PC-3 (cell line): ENCODE measurements around the gene PIGQ. TPM values are rescaled to one million over a fixed set of nuclear protein-coding genes. Genes with fewer than 3 reads are reported as not detected.

Experiments
- ATAC-seq: fragments of 200-7000 bp; cut with Tn5 transposase; 2 replicates; pipeline ENCODE4 v1.9.1; 2020; ENCODE audit warnings: mild to moderate bottlenecking, moderate library complexity
- BruUV-seq: library from RNA; stranded (reverse); fragments of 400-500 nt; replicated peaks from 2 replicates; lab custom pipeline; 2021; lab: Mats Ljungman, UMichigan
- CTCF ChIA-PET: fragments of 300-600 bp; sonication (Branson Sonifier 250); formaldehyde crosslinking; loops from one replicate; lab custom pipeline; 2022; ENCODE audit warnings: antibody characterized with exemption; lab: Charles Lee
- POLR2A ChIA-PET: fragments of 300-600 bp; sonication (Branson Sonifier 250); formaldehyde crosslinking; loops from one replicate; lab custom pipeline; 2022; ENCODE audit warnings: antibody characterized with exemption; ENCODE audit not compliant: unreplicated experiment; lab: Charles Lee
- DNase-seq: peaks from one replicate; pipeline ENCODE4 v3.0.0-alpha.2; 2015
- H2AFZ ChIP-seq: fragments of 300-600 bp; sonication (generic); 2 replicates; pipeline ENCODE4 v1.6.0; 2016; ENCODE audit warnings: antibody characterized with exemption, low read length
- H3F3A ChIP-seq: fragments of 300-600 bp; sonication (generic); one replicate; pipeline ENCODE4 v1.6.0; 2017; ENCODE audit warnings: antibody characterized with exemption, low read length, control low read depth, mild to moderate bottlenecking; ENCODE audit not compliant: unreplicated experiment
- H3K27ac ChIP-seq: fragments of 300-600 bp; sonication (generic); 2 replicates; pipeline ENCODE4 v1.5.1; 2016; ENCODE audit warnings: mild to moderate bottlenecking, low read length
- H3K27me3 ChIP-seq: fragments of 300-600 bp; sonication (generic); 2 replicates; pipeline ENCODE4 v1.6.1; 2016; ENCODE audit warnings: low read length, mixed read lengths
- H3K36me3 ChIP-seq: fragments of 300-600 bp; sonication (generic); 2 replicates; pipeline ENCODE4 v1.6.1; 2016; ENCODE audit warnings: low read depth, mixed run types, low read length, mixed read lengths
- H3K4me1 ChIP-seq: fragments of 300-600 bp; sonication (generic); 2 replicates; pipeline ENCODE4 v1.5.1; 2016; ENCODE audit warnings: low read length; ENCODE audit not compliant: insufficient read depth
- H3K4me2 ChIP-seq: fragments of 300-600 bp; sonication (generic); 2 replicates; pipeline ENCODE4 v1.6.0; 2016; ENCODE audit warnings: low read length
- H3K4me3 ChIP-seq: fragments of 300-600 bp; sonication (generic); 2 replicates; pipeline ENCODE4 v1.5.1; 2016; ENCODE audit warnings: mild to moderate bottlenecking, low read length, mixed read lengths
- H3K79me2 ChIP-seq: fragments of 300-600 bp; sonication (generic); 2 replicates; pipeline ENCODE4 v1.6.1; 2017; ENCODE audit warnings: low read length, mixed read lengths
- H3K9ac ChIP-seq: fragments of 300-600 bp; sonication (generic); 2 replicates; pipeline ENCODE4 v1.6.0; 2016; ENCODE audit warnings: mild to moderate bottlenecking, low read length
- H3K9me2 ChIP-seq: fragments of 300-600 bp; sonication (generic); replicated peaks from 2 replicates; pipeline ENCODE4 v1.6.1; 2016; ENCODE audit warnings: mixed run types, low read length, mixed read lengths
- H3K9me3 ChIP-seq: fragments of 300-600 bp; sonication (generic); 2 replicates; pipeline ENCODE4 v1.6.1; 2016; ENCODE audit warnings: low read length, mixed read lengths
- H4K20me1 ChIP-seq: fragments of 300-600 bp; sonication (generic); 2 replicates; pipeline ENCODE4 v1.6.1; 2016; ENCODE audit warnings: low read length, mixed read lengths
- EZH2 ChIP-seq: fragments of 300-600 bp; sonication (generic); IDR thresholded peaks from one replicate; pipeline ENCODE4 v1.6.1; 2017; ENCODE audit warnings: antibody characterized with exemption, mild to moderate bottlenecking, low read length; ENCODE audit not compliant: unreplicated experiment
- EZH2phosphoT487 ChIP-seq: fragments of 300-600 bp; sonication (generic); IDR thresholded peaks from 2 replicates; pipeline ENCODE4 v1.6.1; 2018; ENCODE audit warnings: mild to moderate bottlenecking, antibody characterized with exemption, low read length, borderline replicate concordance
- intact Hi-C: fragments of 100-400 bp; cut with micrococcal nuclease; formaldehyde crosslinking; loops from 2 replicates; pipeline ENCODE4 v1.9.0; 2023
- total RNA-seq: library from RNA; depleted of rRNA; stranded (reverse); fragments of >200 nt; gene quantifications from 2 replicates; pipeline ENCODE4 v1.2.3, GENCODE V29; 2014
- TF ChIP-seq, protein P1 (sequence below): fragments of 300-600 bp; sonication (generic); conservative IDR thresholded peaks from 2 replicates; pipeline ENCODE4 v1.5.1; 2017; ENCODE audit warnings: antibody characterized with exemption, low read depth, mild to moderate bottlenecking, low read length

The PIGQ gene
- total RNA-seq, 1 experiment from 2014 or later = 36.0 TPM

DNA sequence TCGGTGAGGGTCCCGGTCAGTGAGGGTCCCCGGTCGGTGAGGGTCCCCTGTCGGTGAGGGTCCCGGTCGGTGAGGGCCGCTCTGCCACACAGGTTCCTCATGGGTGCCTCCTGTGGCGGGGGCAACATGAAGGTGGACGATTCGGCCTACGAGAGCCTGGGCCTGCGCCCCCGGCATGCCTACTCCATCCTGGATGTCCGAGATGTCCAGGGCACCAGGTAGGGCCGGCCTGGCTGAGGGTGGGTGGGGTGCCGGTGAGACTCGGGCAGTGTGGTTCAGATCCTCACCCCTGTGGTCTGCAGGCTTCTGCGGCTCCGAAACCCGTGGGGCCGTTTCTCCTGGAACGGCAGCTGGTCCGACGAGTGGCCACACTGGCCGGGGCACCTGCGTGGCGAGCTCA is 18.6 kb upstream of the PIGQ start:
- no peaks in the 10 kb centered on the region for H3K36me3 ChIP-seq
- no peaks in the 10 kb centered on the region for H3K9me2 ChIP-seq
- no peaks in the 10 kb centered on the region for H3K9me3 ChIP-seq
- TF ChIP-seq, protein P1, sequence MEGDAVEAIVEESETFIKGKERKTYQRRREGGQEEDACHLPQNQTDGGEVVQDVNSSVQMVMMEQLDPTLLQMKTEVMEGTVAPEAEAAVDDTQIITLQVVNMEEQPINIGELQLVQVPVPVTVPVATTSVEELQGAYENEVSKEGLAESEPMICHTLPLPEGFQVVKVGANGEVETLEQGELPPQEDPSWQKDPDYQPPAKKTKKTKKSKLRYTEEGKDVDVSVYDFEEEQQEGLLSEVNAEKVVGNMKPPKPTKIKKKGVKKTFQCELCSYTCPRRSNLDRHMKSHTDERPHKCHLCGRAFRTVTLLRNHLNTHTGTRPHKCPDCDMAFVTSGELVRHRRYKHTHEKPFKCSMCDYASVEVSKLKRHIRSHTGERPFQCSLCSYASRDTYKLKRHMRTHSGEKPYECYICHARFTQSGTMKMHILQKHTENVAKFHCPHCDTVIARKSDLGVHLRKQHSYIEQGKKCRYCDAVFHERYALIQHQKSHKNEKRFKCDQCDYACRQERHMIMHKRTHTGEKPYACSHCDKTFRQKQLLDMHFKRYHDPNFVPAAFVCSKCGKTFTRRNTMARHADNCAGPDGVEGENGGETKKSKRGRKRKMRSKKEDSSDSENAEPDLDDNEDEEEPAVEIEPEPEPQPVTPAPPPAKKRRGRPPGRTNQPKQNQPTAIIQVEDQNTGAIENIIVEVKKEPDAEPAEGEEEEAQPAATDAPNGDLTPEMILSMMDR = no peak
- TF ChIP-seq EZH2 = no peak
- TF ChIP-seq EZH2phosphoT487 = no peak
- no peak for DNase-seq
- no peak overlapping the region for H3K9ac ChIP-seq
- H3F3A ChIP-seq = no peaks in the 10 kb centered on the region
- no peak overlapping the region for H2AFZ ChIP-seq
- H3K4me1 ChIP-seq = no peaks in the 10 kb centered on the region
- no peaks in the 10 kb centered on the region for H3K79me2 ChIP-seq
- intact Hi-C loops = no loop called here
- BruUV-seq = no TSS peak
- ChIA-PET POLR2A (no interaction called here), CTCF (no interaction called here)
- H3K27ac ChIP-seq = no peak overlapping the region
- H3K27me3 ChIP-seq = no peaks in the 10 kb centered on the region
- H3K4me3 ChIP-seq = no peak overlapping the region
- no peaks in the 10 kb centered on the region for H4K20me1 ChIP-seq
- ATAC-seq = no peak
- H3K4me2 ChIP-seq = no peak overlapping the region

DNA sequence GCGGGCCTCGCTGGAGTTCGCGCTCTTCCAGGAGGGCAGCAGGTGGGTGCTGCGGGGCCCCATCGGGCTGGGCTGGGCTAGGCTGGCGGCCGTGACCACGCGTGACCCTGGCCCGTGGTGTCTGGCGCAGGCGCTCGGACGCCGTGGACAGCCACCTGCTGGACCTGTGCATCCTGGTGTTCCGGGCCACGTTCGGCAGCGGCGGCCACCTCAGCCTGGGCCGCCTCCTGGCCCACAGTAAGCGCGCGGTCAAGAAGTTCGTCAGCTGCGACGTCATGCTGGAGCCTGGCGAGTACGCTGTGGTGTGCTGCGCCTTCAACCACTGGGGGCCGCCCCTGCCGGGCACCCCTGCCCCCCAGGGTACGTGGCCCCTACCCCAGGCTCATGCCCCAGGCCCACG is 17.6 kb upstream of the PIGQ start:
- Histone ChIP-seq H3K4me2 (no peak overlapping the region), H3K4me3 (no peak overlapping the region), H2AFZ (no peak overlapping the region), H3K9me2 (no peaks in the 10 kb centered on the region), H3F3A (no peaks in the 10 kb centered on the region), H4K20me1 (no peaks in the 10 kb centered on the region), H3K36me3 (no peaks in the 10 kb centered on the region), H3K4me1 (no peaks in the 10 kb centered on the region), H3K9ac (no peak overlapping the region), H3K9me3 (no peaks in the 10 kb centered on the region), H3K27me3 (no peaks in the 10 kb centered on the region), H3K27ac (no peak overlapping the region), H3K79me2 (no peaks in the 10 kb centered on the region)
- ATAC-seq (no peak), DNase-seq (no peak)
- ChIA-PET CTCF (no interaction called here), POLR2A (no interaction called here)
- TF ChIP-seq EZH2 (no peak), EZH2phosphoT487 (no peak)
- TF ChIP-seq, protein P1 = no peak
- BruUV-seq = no TSS peak
- intact Hi-C loops = no loop called here

DNA sequence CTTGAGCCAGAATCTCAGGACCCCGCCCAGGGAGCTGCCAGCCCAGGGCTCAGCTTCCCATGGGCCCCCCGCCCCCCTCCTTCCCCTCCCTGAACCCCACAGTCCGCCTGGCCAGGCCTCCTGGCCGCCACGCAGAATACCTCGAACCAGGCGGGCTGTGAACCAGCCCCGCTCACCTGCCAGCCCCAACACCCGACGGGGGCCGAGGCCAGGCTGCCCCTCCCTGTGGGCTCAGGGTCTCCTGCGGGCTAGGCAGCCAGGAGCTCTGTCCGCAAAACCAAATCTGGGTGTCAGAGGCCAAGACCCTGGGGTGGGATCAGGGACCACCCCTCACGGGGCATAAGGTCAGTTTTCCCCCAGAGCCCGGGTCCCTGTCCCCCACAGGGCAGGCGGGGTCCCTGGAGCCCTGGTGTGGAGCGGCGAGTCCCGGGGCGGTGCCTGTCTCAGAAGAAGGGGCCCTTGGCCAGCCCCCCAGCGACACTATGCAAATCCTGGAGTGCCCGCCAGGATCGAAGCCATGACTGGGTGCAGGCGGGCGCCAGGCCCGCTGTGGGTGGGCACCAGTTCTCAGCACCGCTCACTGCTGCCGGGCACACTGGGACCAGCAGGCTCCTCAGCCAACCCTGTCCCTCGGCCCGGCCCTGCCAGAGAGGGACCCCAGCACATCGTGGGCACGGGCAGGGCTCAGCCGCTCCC is 16.0 kb upstream of the PIGQ start:
- H2AFZ ChIP-seq = no peak overlapping the region
- BruUV-seq = no TSS peak
- no peak overlapping the region for H3K9ac ChIP-seq
- ChIA-PET POLR2A (no interaction called here), CTCF (interaction anchor here (0.6 kb wide), 1 partner anchor 9 kb away, joined by 5 read pairs; no protein-coding TSS in a partner anchor)
- H3K4me2 ChIP-seq = no peak overlapping the region
- intact Hi-C loops = no loop called here
- DNase-seq (no peak), ATAC-seq (no peak)
- no peaks in the 10 kb centered on the region for H3K9me3 ChIP-seq
- TF ChIP-seq EZH2 (no peak), EZH2phosphoT487 (no peak)
- TF ChIP-seq, protein P1 = no peak
- H3K79me2 ChIP-seq = no peaks in the 10 kb centered on the region
- no peak overlapping the region for H3K27ac ChIP-seq
- H3K4me3 ChIP-seq = no peak overlapping the region
- no peaks in the 10 kb centered on the region for H4K20me1 ChIP-seq
- H3F3A ChIP-seq = no peaks in the 10 kb centered on the region
- H3K27me3 ChIP-seq = no peaks in the 10 kb centered on the region
- no peaks in the 10 kb centered on the region for H3K4me1 ChIP-seq
- no peaks in the 10 kb centered on the region for H3K9me2 ChIP-seq
- H3K36me3 ChIP-seq = no peaks in the 10 kb centered on the region
